ENCODE results near the gene INVS.

- no peak for TF ChIP-seq CTCF (IDR thresholded peaks at IDR 0.05; ENCODE audit: extremely low read depth in 1 of 2, insufficient read depth in 1 of 2, low read depth in 1 of 2, low read length in 2 of 2)
- TF ChIP-seq EZH2 (IDR thresholded peaks at IDR 0.05; ENCODE audit: borderline replicate concordance, low read depth, low read length, severe bottlenecking): no peak
- no peak for TF ChIP-seq POLR2AphosphoS5 (IDR thresholded peaks at IDR 0.05; ENCODE audit: insufficient read depth, low read depth, low read length)
These were observed 185.2 kb downstream of the INVS start for GRCh38 chr9:100284247-100284646.
